HG02938 (cell line): Measurements from ENCODE around the gene MMP26.
"Not testable (repeated sequence)": the region's sequence is repeated elsewhere in the genome, so short reads cannot be mapped to it uniquely, and the experiment has no call there.

ENCODE experiments used
- ATAC-seq: cut with Tn5 transposase; IDR thresholded peaks from one replicate; pipeline ENCODE4 v1.9.1; 2021; ENCODE audit warnings: mild to moderate bottlenecking, moderate library complexity; ENCODE audit not compliant: unreplicated experiment

The MMP26 gene

DNA sequence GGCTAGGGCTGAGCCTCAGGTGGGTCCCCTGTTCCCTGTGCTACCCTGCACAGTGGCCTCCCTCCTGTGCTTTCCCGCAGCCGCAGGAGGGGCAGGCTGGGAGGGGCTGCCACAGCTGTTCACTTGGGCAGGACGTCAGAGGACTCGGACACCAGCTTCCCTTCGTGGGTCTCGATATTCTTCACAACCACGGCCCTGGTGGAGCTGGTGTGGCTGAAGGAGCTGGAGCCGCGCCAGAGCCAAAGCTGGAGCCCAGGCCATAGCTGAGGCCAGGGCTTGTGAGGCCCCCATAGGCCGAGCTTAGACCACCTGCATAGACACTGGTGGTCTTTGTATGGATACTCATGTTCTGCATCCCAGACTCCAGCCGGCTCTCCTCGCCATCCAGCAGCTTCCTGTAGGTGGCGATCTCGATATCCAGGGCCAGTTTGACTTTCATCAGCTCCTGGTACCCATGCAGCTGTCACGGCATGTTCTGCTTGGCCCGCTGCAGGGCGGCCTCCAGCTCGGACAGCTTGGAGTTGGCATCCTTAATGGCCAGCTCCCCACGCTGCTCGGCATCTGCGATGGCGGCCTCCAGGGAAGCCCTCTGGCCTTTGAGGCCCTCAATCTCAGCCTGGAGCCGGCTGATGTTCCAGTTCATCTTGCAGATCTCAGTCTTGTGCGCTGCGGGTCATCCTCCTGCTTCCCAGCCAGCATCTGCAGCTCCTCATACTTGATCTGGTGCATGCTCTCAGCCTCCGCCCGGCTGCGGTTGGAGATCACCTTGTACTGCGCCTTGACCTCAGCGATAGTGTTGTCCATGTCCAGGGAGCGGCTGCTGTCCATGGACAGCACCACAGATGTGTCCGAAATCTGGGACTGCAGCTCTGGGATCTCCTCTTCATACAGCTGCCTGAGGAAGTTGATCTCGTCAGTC is 18.3 kb downstream of the MMP26 start:
- ATAC-seq, result not testable (repeated sequence)

DNA sequence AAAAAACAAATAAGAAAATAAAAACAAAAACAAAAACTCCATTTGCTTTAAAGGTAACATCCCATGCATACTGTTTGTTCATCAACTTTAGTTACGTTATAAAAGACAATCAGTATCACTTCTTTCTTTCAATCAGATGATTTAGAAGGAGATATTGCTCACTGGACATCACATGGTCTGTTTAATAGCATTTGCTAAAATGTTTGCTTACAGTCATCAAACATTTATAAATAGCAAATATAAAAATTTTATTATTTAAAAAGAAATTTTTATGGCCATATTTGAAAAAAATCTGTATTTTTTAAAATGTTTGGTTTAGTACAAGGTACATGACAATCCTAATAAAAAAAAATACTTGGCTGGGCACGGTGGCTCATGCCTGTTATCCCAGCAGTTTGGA is 22.6 kb downstream of the MMP26 start:
- no peak for ATAC-seq

DNA sequence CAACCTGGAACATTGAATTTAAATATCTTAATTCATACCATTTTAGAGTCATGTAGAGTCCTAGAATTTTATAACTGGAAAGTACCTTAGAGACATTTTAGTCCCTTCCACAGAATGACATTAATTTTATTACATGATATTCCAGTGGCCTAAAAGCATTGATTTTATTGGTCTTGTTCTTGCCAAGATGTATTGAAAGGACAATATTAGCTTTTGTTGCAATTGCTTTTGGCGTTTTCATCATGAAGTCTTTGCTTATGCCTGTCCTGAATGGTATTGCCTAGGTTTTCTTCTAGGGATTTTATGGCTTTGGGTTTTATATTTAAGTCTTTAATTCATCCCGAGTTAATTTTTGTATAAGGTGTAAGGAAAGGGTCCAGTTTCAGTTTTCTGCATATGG is 36.2 kb downstream of the MMP26 start:
- ATAC-seq, result no peak

DNA sequence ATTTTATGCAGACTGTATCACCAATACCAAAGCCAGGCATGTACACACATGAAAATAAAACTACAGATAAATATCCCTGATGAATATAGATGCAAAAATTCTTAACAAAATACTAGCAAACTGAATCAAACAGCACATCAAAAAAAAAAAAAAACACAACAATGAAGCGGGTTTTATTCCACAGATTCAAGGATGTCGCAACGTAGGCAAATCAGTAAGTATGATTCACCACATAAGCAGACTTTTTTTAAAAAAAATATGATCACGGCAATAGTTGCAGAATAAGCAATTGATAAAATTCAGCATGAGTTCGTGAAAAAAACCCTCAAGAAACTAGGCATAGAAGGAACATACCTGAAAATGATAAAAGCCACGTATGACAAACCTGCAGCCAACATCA is 43.9 kb downstream of the MMP26 start:
- no peak for ATAC-seq

DNA sequence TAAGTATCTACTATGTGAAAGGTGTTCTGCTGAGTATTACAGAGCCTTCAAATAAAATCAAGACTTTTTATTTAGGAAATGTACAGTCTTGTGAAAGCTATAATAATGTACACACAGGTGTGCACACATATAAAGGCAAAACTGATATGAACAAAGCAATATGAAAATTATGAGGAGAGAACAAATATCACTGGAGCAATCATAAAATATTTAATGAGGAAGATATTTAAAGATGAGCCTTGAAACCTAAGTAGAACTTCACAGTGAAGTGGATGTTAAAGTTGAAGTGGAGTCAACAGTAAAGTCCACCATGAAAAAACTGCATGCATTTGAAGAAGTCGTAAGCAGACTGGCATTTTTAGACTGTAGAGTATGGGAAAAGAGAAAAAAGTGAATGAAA is 46.6 kb downstream of the MMP26 start:
- no peak for ATAC-seq
